GM19238 (cell line): ENCODE results near the gene KIAA1549.
"Not testable (repeated sequence)": the region's sequence is repeated elsewhere in the genome, so short reads cannot be mapped to it uniquely, and the experiment has no call there.

ENCODE experiments used
- DNase-seq: peaks from one replicate; pipeline ENCODE4 v3.0.0; 2011; ENCODE audit warnings: low spot score; ENCODE audit not compliant: insufficient read length

KIAA1549 gene

GRCh38 chr7:138816650-138817049 is 164.5 kb downstream of the KIAA1549 start:
- DNase-seq: no peak

- no peak for DNase-seq
These were observed 166.3 kb downstream of the KIAA1549 start for GRCh38 chr7:138814816-138815332.

GRCh38 chr7:138813945-138814344 is 167.2 kb downstream of the KIAA1549 start:
- DNase-seq: no peak

- not testable (repeated sequence) for DNase-seq
These were observed 169.9 kb downstream of the KIAA1549 start for GRCh38 chr7:138811327-138811726.

- no peak for DNase-seq
These were observed 171.8 kb downstream of the KIAA1549 start for GRCh38 chr7:138809346-138809745.

- no peak for DNase-seq
These were observed 176.6 kb downstream of the KIAA1549 start for GRCh38 chr7:138804618-138805017.

GRCh38 chr7:138802706-138803105 is 178.5 kb downstream of the KIAA1549 start:
- DNase-seq: no peak

GRCh38 chr7:138801256-138801655 is 179.9 kb downstream of the KIAA1549 start:
- no peak for DNase-seq

GRCh38 chr7:138799336-138800000 is 181.7 kb downstream of the KIAA1549 start:
- DNase-seq: no peak

GRCh38 chr7:138798836-138799235 is 182.4 kb downstream of the KIAA1549 start:
- DNase-seq: no peak

GRCh38 chr7:138797715-138798320 is 183.4 kb downstream of the KIAA1549 start, which contains the start of the genes ATP6V0A4 and TMEM213:
ATP6V0A4 (minus strand) TSS chr7:138798196; CDS start chr7:138771247, 26,949 bp downstream.
TMEM213 (plus strand) TSS chr7:138797994; CDS start chr7:138798105, 111 bp downstream.
- DNase-seq: no peak

GRCh38 chr7:138797046-138797445 is 184.1 kb downstream of the KIAA1549 start:
- DNase-seq: not testable (repeated sequence)

GRCh38 chr7:138796038-138796615 is 185.1 kb downstream of the KIAA1549 start:
- no peak for DNase-seq

GRCh38 chr7:138785587-138786437 is 195.4 kb downstream of the KIAA1549 start:
- no peak for DNase-seq

GRCh38 chr7:138784692-138785091 is 196.5 kb downstream of the KIAA1549 start:
- DNase-seq: no peak
